Cardiac muscle cell (in vitro differentiated cells and primary cell): Measurements from ENCODE around the gene GLRB. TPM values are rescaled to one million over a fixed set of nuclear protein-coding genes. Genes with fewer than 3 reads are reported as not detected.
A peak's percentile ranks its signal among the peaks of the same experiment; 100 is the strongest.

Source experiments
- DNase-seq, 2 donors: peaks; one replicate each; pipeline versions ENCODE4 v3.0.0 to v3.0.0-alpha.2; 2010 to 2017; ENCODE audit warnings: low read depth in 1 of 2, low spot score in 1 of 2
- H3K27ac ChIP-seq: fragments of 200-600 bp; sonication (generic); 2 replicates; pipeline ENCODE4 v1.5.1; 2016
- H3K27me3 ChIP-seq: fragments of 200-600 bp; sonication (generic); 2 replicates; pipeline ENCODE4 v1.6.0; 2016; ENCODE audit warnings: control low read depth
- H3K36me3 ChIP-seq: fragments of 200-600 bp; sonication (generic); 2 replicates; pipeline ENCODE4 v1.5.1; 2016; ENCODE audit warnings: control low read depth
- H3K4me1 ChIP-seq: fragments of 200-600 bp; sonication (generic); 2 replicates; pipeline ENCODE4 v1.8.1; 2017; ENCODE audit warnings: low read depth, mild to moderate bottlenecking, mixed run types
- H3K4me3 ChIP-seq: fragments of 200-600 bp; sonication (generic); 2 replicates; pipeline ENCODE4 v1.5.1; 2016; ENCODE audit warnings: mild to moderate bottlenecking
- H3K9me3 ChIP-seq: fragments of 200-600 bp; sonication (generic); 2 replicates; pipeline ENCODE4 v1.5.1; 2017; ENCODE audit warnings: low read depth, mild to moderate bottlenecking, control low read depth
- CTCF ChIP-seq: IDR thresholded peaks from 2 replicates; pipeline ENCODE4 v1.5.1; 2012; ENCODE audit warnings: low read depth, mild to moderate bottlenecking, low read length
- polyA plus RNA-seq: library from polyadenylated mRNA; unstranded; fragments of >200 nt; fragmentation: Nextera tagmentation; extraction: Ambion mirVana; gene quantifications from 2 replicates; pipeline ENCODE4 v1.2.1, GENCODE V29; 2016
- total RNA-seq: library from RNA; depleted of rRNA; stranded (reverse); fragments of >200 nt; gene quantifications from 2 replicates; pipeline ENCODE4 v1.2.3, GENCODE V29; 2016

GLRB gene
- total and polyA plus RNA-seq, 2 experiments from 2014 or later = 2.5 to 2.6 TPM

DNA sequence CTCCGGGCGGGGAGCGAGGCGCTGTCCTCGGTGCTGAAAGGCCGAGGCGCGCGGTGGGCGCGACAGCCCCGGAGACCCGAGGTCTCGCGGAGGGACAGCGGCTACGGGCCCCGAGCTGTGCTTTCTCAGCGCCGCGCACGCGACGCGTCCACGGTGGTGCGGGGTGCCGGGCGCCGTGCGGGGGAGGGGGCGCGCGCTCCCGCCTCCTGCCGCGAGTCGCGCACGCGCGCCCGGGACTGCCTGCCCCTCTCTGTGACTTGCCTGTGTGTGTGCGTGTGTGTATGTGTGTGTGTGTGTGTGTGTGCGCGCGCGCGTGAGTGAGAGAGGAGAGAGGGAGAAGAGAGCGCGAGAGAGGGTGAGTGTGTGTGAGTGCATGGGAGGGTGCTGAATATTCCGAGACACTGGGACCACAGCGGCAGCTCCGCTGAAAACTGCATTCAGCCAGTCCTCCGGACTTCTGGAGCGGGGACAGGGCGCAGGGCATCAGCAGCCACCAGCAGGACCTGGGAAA lies 144.5 kb downstream of the GLRB start, which contains the start of gene GRIA2:
Gene GRIA2 (plus strand): TSS at position 358 of the 511 bp plus-strand sequence. CDS start 315 bp downstream, outside the sequence.
- Histone ChIP-seq H3K36me3 (no peaks in the 10 kb centered on the region), H3K4me1 (no peaks in the 10 kb centered on the region), H3K27ac (no peak within 1 kb of the TSS), H3K27me3 (peaks cover 72% of the 10 kb centered on the region), H3K4me3 (peak within 1 kb of the TSS; percentile 23), H3K9me3 (no peaks in the 10 kb centered on the region)
- no peak for TF ChIP-seq CTCF
- DNase-seq = peak; percentile 66 to 91

DNA sequence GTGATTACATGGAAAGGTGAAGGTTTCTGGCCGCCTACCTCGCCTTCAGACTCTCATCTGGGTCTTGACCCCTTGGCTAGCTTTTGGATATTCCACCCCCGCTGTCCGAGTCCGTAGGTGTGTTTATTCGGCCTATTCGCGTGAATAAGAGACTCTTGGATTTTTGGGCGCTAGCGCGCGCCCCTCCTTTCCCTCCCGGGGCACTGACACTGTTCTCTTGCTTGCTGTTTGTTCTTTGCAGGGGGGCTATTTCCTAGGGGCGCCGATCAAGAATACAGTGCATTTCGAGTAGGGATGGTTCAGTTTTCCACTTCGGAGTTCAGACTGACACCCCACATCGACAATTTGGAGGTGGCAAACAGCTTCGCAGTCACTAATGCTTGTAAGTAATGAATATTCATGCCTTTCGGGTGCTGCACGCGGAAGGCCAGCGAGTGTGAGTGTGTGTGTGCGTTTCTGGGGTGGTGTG lies 145.5 kb downstream of the GLRB start:
- no peaks in the 10 kb centered on the region for H3K36me3 ChIP-seq
- H3K27ac ChIP-seq = no peak overlapping the region
- H3K4me3 ChIP-seq = peak overlapping the region; percentile 28
- DNase-seq = no peak
- TF ChIP-seq CTCF = no peak
- H3K9me3 ChIP-seq = no peaks in the 10 kb centered on the region
- H3K4me1 ChIP-seq = no peaks in the 10 kb centered on the region
- peaks cover 76% of the 10 kb centered on the region for H3K27me3 ChIP-seq

Other genes starting within 250 kb of the GLRB start
- 5.5 and 18.2 TPM in 2 replicates for gene PDGFC, start 104.4 kb upstream of the GLRB start, total RNA-seq
- gene PDGFC, start 104.4 kb upstream of the GLRB start, polyA plus RNA-seq = 6.9 and 10.1 TPM in 2 replicates
- not detected in 2 replicates for gene GRIA2, start 144.6 kb downstream of the GLRB start, total RNA-seq
- not detected in 2 replicates for gene GRIA2, start 144.6 kb downstream of the GLRB start, polyA plus RNA-seq